Mucosa of rectum (tissue), 2 donors: ENCODE data around the gene CD93.

Source experiments
- H3K27ac ChIP-seq, 2 donors: one replicate each; pipeline ENCODE4 v1.7.0; 2013; ENCODE audit warnings: inconsistent platforms in 2 of 2, low read depth in 2 of 2, low read length in 2 of 2
- H3K27me3 ChIP-seq, 2 donors: one replicate each; pipeline ENCODE4 v1.7.0; 2013; ENCODE audit warnings: low read length in 2 of 2; ENCODE audit not compliant: control insufficient read depth in 2 of 2, insufficient read depth in 2 of 2
- H3K36me3 ChIP-seq, 2 donors: one replicate each; pipeline ENCODE4 v1.7.0; 2013; ENCODE audit warnings: low read length in 2 of 2; ENCODE audit not compliant: control insufficient read depth in 2 of 2, insufficient read depth in 2 of 2
- H3K4me1 ChIP-seq, 2 donors: one replicate each; pipeline ENCODE4 v1.7.0; 2013; ENCODE audit warnings: low read length in 2 of 2, mild to moderate bottlenecking in 1 of 2; ENCODE audit not compliant: control insufficient read depth in 2 of 2, insufficient read depth in 2 of 2
- H3K4me3 ChIP-seq, 2 donors: one replicate each; pipeline ENCODE4 v1.7.0; 2013; ENCODE audit warnings: low read length in 2 of 2
- H3K9ac ChIP-seq, 2 donors: one replicate each; pipeline ENCODE4 v1.7.0; 2013; ENCODE audit warnings: low read length in 2 of 2, low read depth in 1 of 2, mild to moderate bottlenecking in 1 of 2
- H3K9me3 ChIP-seq, 2 donors: one replicate each; pipeline ENCODE4 v1.7.0; 2013; ENCODE audit warnings: low read length in 2 of 2; ENCODE audit not compliant: control insufficient read depth in 2 of 2
- donor health status: healthy.
- donor health status: Normal muscosa, but diverticular disease.

Gene CD93

DNA sequence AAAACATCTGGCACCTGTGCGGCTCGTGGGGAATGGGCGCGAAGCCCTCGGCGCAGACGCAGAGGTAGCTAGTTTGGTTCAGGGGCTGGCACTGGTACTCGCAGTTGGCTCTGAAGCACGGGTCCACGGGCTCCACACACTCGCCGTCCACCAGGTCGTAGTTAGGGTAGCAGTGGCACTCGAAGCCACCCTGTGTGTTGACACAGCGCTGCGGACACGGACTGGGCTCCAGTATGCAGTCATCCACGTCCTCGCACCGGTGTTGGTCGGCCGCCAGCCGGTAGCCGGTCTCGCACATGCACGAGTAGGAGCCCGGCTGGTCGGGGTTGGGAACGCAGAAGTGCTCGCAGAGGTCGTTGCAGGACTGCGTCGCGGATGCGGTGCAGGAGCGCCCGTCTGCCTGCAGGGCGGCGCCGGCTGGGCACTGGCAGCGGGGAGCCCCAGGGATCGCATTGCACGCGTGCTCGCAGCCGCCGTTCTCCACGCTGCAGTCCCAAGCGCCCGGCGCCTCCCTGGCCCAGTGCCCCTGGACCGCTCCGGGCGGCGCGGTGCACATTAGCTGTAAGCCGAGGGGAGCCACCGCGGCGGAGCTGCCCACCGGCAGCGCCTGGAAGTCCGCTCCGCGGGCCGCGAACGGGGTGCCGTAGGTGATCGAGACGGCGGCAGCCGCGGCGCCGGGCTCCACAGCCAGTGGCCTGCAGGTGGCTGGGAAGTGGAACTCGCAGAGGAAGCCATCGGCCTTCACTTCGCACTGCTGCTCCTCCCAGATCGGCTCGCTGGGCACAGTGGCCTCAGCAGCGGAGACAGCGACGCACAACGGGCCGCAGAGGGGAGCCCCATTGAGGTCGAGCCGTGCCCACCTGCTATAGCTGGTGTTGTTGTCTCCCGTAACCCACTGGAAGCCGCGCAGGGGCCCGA is 37.6 kb downstream of the CD93 start:
- H3K27me3 ChIP-seq: peaks cover 23 to 27% of the 10 kb centered on the region in 2 donors
- H3K36me3 ChIP-seq: no peaks in the 10 kb centered on the region
- no peaks in the 10 kb centered on the region for H3K9me3 ChIP-seq
- peak overlapping the region; percentile 12 to 13 for H3K27ac ChIP-seq
- H3K9ac ChIP-seq: peak overlapping the region; percentile 22 to 42
- peaks cover 6 to 15% of the 10 kb centered on the region in 2 donors for H3K4me1 ChIP-seq
- H3K4me3 ChIP-seq: peak overlapping the region; percentile 43 to 57

DNA sequence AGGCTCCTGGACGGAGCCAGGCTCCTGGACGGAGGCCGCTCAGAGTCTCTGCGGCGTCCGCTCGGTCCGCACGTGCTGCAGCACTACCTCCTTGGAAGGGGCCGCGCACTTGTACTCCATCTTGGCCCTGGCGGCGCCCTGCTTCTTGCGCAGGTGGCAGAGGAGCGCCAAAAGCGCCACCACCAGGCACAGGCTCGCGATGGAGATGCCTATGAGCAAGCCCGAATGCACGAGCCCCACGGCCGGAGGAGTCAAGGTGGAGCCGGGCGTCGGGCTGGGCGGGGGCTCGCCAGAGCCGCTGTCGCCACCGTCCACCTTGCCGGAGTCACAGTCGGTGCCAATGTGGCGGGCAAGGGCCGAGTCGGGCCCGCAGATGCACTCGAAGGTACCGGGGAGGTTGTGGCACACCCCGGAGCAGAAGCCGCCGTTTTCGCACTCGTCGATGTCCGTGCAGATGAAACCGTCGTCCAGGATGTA is 38.3 kb downstream of the CD93 start:
- no peaks in the 10 kb centered on the region for H3K36me3 ChIP-seq
- H3K9ac ChIP-seq: no peak overlapping the region
- H3K27me3 ChIP-seq: peaks cover 18 to 27% of the 10 kb centered on the region in 2 donors
- peak overlapping the region; percentile 43 to 57 for H3K4me3 ChIP-seq
- no peaks in the 10 kb centered on the region for H3K9me3 ChIP-seq
- peaks cover 6 to 15% of the 10 kb centered on the region in 2 donors for H3K4me1 ChIP-seq
- no peak overlapping the region for H3K27ac ChIP-seq

DNA sequence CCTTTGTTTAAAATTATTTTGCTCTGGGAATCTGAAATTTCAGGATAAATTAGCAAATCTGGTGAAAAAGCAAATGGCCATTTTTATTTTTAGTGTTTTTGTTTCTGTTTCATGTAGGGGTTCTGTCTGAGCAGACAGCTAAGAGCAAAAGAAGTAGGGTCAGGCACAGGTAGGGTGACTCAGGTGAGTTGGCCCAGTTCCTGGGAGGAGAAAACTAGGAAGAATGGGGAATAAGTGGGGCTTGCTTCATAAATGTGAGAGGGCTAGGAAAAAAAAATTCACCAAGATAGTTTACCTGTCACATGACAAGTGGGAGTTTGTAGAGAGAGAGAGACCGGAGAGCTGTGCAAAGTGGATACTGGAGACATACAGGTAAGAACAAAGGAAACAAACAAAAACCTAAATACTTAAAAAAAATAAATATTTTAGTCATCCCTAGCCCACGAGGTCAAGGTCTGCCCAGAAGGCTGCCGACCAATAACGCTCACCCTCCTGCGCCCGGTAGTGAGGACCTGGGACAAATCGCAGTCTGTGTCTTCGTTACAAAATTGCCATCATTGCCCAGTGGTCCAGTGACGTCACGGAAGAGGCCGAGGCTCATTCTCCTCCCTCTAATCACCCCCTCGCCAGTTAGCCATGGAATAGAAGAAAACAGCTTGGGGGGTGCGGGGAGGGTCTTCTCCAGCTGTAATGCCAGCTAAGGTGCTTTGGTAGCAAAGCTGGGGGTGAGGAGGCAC is 39.0 kb downstream of the CD93 start:
- Histone ChIP-seq H3K27me3 (peaks cover 18 to 27% of the 10 kb centered on the region in 2 donors), H3K9ac (no peak overlapping the region), H3K27ac (no peak overlapping the region), H3K4me3 (peak overlapping the region; percentile 43 to 57), H3K9me3 (no peaks in the 10 kb centered on the region), H3K4me1 (peaks cover 6 to 15% of the 10 kb centered on the region in 2 donors), H3K36me3 (no peaks in the 10 kb centered on the region)

DNA sequence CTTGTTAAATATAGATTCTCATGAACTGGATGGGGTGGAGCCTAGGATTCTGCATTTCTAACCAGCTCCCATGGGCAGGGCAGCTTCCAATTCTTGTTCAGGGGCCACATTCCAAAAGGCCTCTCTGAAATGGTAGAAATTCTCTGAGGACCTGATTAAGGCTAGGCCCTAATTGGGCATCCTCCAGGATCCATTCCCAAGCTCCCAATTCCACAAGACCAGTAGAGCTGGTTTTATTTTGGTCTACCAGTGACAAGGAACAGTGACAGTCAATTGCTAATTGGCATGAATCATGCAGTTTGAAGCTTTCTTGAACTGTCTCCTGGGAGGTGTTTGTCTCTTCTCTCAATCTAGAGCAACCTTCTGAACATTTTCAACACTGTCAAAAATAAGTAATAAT is 39.7 kb downstream of the CD93 start:
- H3K4me1 ChIP-seq: peaks cover 6 to 15% of the 10 kb centered on the region in 2 donors

DNA sequence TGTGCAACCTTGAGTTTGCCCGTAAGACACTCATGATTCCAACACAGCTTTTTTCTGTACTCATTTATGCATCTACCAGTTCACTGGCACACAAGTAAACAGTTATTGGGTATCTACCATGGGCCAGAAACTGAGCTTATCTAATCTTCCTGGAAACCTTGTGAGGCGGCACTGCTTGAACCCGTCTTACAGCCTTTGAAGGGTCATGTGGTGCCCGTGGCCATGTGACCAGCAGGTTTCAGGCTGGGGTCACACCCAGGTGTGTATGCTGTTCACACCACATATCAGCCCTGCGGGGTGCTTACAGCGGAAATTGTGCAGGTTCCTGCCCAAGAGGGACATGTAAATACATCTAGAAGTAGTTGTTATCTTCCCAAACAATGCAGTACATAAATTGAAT is 42.7 kb downstream of the CD93 start:
- H3K36me3 ChIP-seq: no peaks in the 10 kb centered on the region
- H3K4me1 ChIP-seq: peaks cover 0 to 5% of the 10 kb centered on the region in 2 donors
- no peak overlapping the region for H3K9ac ChIP-seq
- H3K27ac ChIP-seq: no peak overlapping the region
- H3K9me3 ChIP-seq: no peaks in the 10 kb centered on the region
- H3K27me3 ChIP-seq: peaks cover 9 to 17% of the 10 kb centered on the region in 2 donors
- H3K4me3 ChIP-seq: no peak overlapping the region

More for the DNA sequence above, 39.7 kb downstream of the CD93 start:
- no peak overlapping the region for H3K9ac ChIP-seq
- H3K27ac ChIP-seq: no peak overlapping the region
- no peaks in the 10 kb centered on the region for H3K36me3 ChIP-seq
- no peaks in the 10 kb centered on the region for H3K9me3 ChIP-seq
- H3K27me3 ChIP-seq: peaks cover 18 to 26% of the 10 kb centered on the region in 2 donors
- H3K4me3 ChIP-seq: no peak overlapping the region

DNA sequence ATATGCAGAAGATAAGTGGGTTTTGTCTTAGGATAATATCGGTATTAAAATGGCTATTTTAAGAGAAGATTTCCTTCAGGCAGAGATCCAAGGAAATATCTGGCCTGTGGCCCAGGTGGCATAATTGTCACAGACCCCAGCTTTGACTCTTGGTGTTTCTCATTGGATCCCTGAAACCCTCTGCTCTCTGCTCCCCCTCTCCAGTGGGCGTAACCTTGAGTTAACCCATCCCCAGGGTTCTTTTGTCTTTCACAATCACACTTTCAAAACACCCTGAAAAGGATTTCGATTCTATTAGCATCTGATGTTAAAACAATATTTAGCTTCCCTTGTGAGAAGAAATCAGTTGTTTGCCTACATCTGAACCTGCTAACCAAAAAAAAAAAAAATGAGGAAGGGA is 43.9 kb downstream of the CD93 start:
- Histone ChIP-seq H3K9ac (no peak overlapping the region), H3K27ac (no peak overlapping the region), H3K27me3 (peaks cover under 1 to 7% of the 10 kb centered on the region in 2 donors), H3K9me3 (no peaks in the 10 kb centered on the region), H3K4me1 (no peaks in the 10 kb centered on the region), H3K4me3 (no peak overlapping the region), H3K36me3 (no peaks in the 10 kb centered on the region)

DNA sequence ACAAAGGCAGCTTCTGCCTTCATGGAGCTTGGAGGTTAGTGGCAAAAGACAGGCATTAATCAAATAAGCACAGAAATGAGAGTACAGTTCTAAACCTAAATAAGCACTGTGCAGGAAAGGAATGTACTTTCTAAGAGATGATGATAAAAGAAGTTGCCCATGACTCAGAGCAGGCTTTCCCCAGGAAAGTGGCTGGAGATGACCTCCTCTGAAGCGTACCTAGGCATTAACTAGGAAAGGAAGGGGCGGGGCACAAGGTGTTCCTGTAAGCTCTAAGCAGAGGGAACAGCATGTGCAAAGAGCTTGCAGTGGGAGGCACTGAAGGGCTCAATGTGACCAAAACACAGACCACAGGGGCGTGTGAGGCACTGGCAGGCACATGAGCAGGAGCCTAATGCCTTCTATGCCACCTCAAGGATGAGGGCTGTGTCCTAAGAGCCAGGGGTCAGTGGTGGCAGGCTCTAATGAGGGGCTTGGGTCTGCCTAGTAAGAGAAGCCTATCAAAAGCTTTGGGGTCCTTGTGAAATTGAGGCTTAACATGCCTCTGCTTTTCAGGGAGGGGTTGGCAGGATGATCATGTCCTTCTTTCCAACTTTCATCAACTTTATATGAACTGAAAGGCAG is 46.1 kb downstream of the CD93 start:
- Histone ChIP-seq H3K36me3 (no peaks in the 10 kb centered on the region), H3K27me3 (no peaks in the 10 kb centered on the region), H3K9me3 (no peaks in the 10 kb centered on the region), H3K4me1 (no peaks in the 10 kb centered on the region), H3K9ac (no peak overlapping the region), H3K27ac (no peak overlapping the region), H3K4me3 (no peak overlapping the region)

DNA sequence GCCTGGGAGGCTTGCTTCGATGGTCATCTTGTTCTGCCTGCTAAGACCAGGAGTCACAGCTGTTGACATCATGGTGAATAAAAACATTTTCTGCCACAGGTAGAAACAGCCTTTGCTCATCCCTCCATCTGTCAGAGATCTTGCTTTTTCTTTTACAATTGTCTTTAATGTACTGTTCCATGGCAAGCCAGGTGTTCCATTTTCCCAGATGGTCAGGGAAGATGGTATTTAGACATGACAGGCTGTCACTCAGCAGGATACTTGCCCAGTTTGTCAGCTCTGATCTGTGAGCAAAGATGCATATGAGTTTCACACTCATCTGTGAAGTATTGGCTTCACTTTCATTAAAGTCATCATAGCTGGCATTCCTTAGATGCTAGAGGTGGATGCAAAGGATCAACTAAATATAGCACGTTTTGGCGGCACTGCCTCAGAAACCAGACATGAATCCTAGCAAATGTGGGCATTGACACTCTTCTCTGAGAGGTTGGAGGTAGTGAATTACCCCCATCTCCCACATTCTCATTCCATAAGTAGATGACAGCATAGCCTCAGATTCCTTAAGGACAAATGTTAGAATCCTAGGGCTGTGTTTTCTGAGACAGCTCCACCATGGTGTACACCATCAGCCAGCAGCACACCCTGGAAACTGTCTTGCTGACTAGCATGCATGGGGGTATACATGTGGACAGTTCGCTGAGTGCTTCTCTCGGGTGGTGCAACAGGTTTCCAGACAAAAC is 46.8 kb downstream of the CD93 start:
- no peak overlapping the region for H3K9ac ChIP-seq
- no peaks in the 10 kb centered on the region for H3K4me1 ChIP-seq
- H3K4me3 ChIP-seq: no peak overlapping the region
- no peak overlapping the region for H3K27ac ChIP-seq
- no peaks in the 10 kb centered on the region for H3K9me3 ChIP-seq
- no peaks in the 10 kb centered on the region for H3K27me3 ChIP-seq
- no peaks in the 10 kb centered on the region for H3K36me3 ChIP-seq

DNA sequence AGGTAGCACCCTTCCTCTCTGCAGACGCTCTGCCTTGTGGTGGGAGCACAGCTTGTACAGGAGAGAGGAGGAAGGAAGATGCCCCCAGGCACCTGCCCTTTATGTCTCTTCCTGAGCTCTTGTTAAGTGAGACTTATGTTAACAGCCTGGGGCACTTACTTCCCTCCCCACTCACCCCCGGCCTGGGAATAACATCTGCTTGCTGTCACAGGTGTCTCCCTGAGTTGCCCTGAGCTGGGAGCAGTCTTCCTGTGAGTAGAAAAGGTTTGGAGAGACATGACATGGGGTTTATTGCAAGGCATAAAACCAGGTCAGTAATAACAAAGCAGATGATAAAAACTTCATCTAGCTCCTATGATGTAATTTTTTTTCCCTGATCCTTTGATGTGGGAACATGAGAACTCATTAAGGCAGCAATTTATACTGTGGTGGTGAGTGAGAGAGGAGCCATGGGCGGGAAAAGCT is 49.1 kb downstream of the CD93 start:
- Histone ChIP-seq H3K36me3 (no peaks in the 10 kb centered on the region), H3K4me3 (no peak overlapping the region), H3K27ac (no peak overlapping the region), H3K9ac (no peak overlapping the region), H3K4me1 (no peaks in the 10 kb centered on the region), H3K9me3 (no peaks in the 10 kb centered on the region), H3K27me3 (no peaks in the 10 kb centered on the region)
